RWPE2 (cell line): ENCODE measurements around the gene MAGED1.

Experiments used
- ATAC-seq: fragments of 200-7000 bp; cut with Tn5 transposase; 3 replicates; pipeline ENCODE4 v1.9.1; 2021; ENCODE audit warnings: low read depth
- DNase-seq: peaks from one replicate; pipeline ENCODE4 v3.0.0-alpha.2; 2020; ENCODE audit warnings: low spot score
- H3K27ac ChIP-seq: fragments of 450-650 bp; 2 replicates; pipeline ENCODE4 v1.5.1; 2017; ENCODE audit warnings: mild to moderate bottlenecking; ENCODE audit not compliant: poor library complexity, severe bottlenecking
- H3K27me3 ChIP-seq: fragments of 250-450 bp; sonication (Bioruptor Pico); 2 replicates; pipeline ENCODE4 v1.5.1; 2021; ENCODE audit warnings: mild to moderate bottlenecking, moderate library complexity; ENCODE audit not compliant: insufficient read depth, poor library complexity, severe bottlenecking
- H3K36me3 ChIP-seq: fragments of 250-450 bp; sonication (Bioruptor Pico); 2 replicates; pipeline ENCODE4 v1.5.1; 2020; ENCODE audit warnings: low read depth, mild to moderate bottlenecking, moderate library complexity
- H3K4me1 ChIP-seq: fragments of 250-450 bp; sonication (Bioruptor Pico); 2 replicates; pipeline ENCODE4 v1.5.1; 2021; ENCODE audit warnings: mild to moderate bottlenecking, moderate library complexity; ENCODE audit not compliant: insufficient read depth, poor library complexity, severe bottlenecking
- H3K4me3 ChIP-seq: fragments of 250-450 bp; sonication (Bioruptor Pico); 2 replicates; pipeline ENCODE4 v1.5.1; 2021; ENCODE audit warnings: mild to moderate bottlenecking, moderate library complexity; ENCODE audit not compliant: severe bottlenecking
- H3K9me3 ChIP-seq: fragments of 250-450 bp; sonication (Bioruptor Pico); 2 replicates; pipeline ENCODE4 v1.5.1; 2021; ENCODE audit warnings: mild to moderate bottlenecking, moderate library complexity; ENCODE audit not compliant: severe bottlenecking
- TF ChIP-seq, protein P1 (sequence below): fragments of 450-650 bp; IDR thresholded peaks from one replicate; pipeline ENCODE4 v1.5.1; 2017; ENCODE audit warnings: mild to moderate bottlenecking, moderate library complexity; ENCODE audit not compliant: poor library complexity, severe bottlenecking

Gene MAGED1

DNA sequence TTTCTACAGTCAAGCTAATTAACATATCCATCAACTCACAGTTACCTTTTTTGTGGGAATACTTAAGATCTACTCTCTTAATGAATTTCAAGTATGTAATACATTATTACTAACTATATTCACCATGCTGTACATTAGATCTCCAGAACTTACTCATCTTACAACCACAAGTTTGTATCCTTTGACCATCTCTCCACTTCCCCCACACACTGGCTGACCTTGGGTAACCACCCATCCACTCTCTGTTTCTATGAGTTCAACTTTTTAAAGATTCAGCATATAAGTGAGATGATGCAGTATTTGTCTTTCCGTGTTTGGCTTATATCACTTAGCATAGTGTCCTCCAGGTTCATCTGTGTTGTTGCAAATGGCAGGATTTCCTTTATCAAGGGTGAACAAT lies 30.5 kb upstream of the MAGED1 start:
- H3K4me1 ChIP-seq, result no peaks in the 10 kb centered on the region
- ATAC-seq, result no peak
- no peak overlapping the region for H3K4me3 ChIP-seq
- no peaks in the 10 kb centered on the region for H3K36me3 ChIP-seq
- H3K27ac ChIP-seq, result no peak overlapping the region
- no peaks in the 10 kb centered on the region for H3K9me3 ChIP-seq
- DNase-seq, result no peak
- H3K27me3 ChIP-seq, result no peaks in the 10 kb centered on the region
- TF ChIP-seq, protein P1, sequence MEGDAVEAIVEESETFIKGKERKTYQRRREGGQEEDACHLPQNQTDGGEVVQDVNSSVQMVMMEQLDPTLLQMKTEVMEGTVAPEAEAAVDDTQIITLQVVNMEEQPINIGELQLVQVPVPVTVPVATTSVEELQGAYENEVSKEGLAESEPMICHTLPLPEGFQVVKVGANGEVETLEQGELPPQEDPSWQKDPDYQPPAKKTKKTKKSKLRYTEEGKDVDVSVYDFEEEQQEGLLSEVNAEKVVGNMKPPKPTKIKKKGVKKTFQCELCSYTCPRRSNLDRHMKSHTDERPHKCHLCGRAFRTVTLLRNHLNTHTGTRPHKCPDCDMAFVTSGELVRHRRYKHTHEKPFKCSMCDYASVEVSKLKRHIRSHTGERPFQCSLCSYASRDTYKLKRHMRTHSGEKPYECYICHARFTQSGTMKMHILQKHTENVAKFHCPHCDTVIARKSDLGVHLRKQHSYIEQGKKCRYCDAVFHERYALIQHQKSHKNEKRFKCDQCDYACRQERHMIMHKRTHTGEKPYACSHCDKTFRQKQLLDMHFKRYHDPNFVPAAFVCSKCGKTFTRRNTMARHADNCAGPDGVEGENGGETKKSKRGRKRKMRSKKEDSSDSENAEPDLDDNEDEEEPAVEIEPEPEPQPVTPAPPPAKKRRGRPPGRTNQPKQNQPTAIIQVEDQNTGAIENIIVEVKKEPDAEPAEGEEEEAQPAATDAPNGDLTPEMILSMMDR, result no peak

DNA sequence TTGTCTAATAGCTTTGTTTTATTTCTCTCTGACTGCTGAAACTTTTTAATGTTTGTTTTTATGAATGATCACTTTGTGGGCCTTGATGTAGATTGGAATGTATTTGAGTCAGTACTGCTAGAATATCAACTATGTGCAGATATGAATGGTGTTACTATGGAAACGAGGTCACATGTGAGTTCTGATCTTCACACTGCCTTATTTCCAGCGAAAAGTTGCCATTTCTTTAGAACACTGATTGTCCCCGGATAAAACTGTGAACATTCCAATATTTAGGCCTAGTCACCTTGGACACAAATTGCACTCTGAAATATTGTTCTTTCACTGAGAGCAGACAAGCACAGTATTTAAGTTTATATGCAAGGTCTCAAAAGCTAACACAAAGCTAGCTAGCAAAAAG lies 27.2 kb upstream of the MAGED1 start:
- Histone ChIP-seq H3K9me3 (no peaks in the 10 kb centered on the region), H3K4me3 (no peak overlapping the region), H3K4me1 (no peaks in the 10 kb centered on the region), H3K27me3 (no peaks in the 10 kb centered on the region), H3K27ac (no peak overlapping the region), H3K36me3 (no peaks in the 10 kb centered on the region)
- TF ChIP-seq, protein P1, result no peak
- ATAC-seq (no peak), DNase-seq (no peak)

DNA sequence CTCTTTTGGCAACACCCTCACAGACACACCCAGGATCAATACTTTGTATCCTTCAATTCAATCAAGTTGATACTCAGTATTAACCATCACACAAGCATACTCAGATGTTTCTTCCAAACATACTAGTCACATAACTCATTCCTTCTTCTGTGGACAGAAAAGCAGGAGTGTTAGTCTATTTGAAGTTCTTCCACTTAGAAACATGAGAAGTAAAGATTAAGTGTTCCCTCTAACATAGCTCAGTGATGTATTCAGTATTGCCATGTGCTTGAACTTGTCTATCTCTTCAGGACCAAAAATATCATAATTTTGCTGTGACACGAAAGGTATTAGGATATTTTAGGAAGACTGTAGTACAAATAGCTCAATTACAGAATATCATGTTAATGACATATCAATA lies 25.8 kb upstream of the MAGED1 start:
- H3K9me3 ChIP-seq, result no peaks in the 10 kb centered on the region
- H3K36me3 ChIP-seq, result no peaks in the 10 kb centered on the region
- no peaks in the 10 kb centered on the region for H3K27me3 ChIP-seq
- DNase-seq (no peak), ATAC-seq (no peak)
- no peak overlapping the region for H3K4me3 ChIP-seq
- H3K27ac ChIP-seq, result no peak overlapping the region
- H3K4me1 ChIP-seq, result no peaks in the 10 kb centered on the region
- TF ChIP-seq, protein P1, result no peak

DNA sequence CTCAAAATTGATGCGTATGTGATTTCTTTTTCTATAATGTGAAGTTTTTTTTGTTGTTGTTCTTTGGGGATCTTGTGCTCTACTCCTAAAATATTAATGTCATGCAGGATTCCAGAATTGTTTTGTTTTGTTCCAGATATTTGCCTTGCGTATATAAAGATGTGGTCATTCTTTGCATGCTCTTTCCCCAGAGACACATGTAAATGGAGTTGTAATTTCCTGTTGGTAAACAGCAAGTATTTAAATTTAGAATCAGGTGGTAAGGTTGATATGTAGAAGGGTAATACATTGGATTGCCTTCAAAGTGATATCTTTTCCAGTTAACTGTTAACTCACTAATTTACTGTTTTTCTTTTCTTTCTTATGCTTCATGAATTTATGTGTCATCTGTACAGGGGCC lies 23.1 kb upstream of the MAGED1 start:
- DNase-seq (no peak), ATAC-seq (no peak)
- Histone ChIP-seq H3K4me1 (no peaks in the 10 kb centered on the region), H3K27ac (no peak overlapping the region), H3K36me3 (no peaks in the 10 kb centered on the region), H3K9me3 (no peaks in the 10 kb centered on the region), H3K4me3 (no peak overlapping the region), H3K27me3 (no peaks in the 10 kb centered on the region)
- TF ChIP-seq, protein P1, result no peak

DNA sequence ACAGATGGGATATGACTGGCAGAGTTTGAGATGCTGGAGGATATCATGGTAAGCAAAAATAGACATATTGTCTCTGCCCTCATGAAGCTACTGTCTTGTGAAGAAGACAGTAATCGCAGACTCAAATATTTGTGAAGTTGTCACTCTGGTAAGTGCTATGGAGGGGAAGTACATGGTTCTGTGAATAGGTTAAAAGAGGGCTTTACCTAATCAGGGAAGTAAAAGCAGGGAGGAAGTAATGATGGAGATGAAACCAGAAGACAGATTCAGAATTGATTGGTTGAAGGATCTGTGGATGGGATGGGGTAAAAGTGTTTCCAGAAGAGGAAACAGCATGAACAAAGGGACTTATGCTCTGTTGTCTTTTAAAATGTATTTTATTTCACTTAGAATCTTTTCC lies 19.3 kb upstream of the MAGED1 start:
- ATAC-seq, result no peak
- no peaks in the 10 kb centered on the region for H3K4me1 ChIP-seq
- H3K36me3 ChIP-seq, result no peaks in the 10 kb centered on the region
- H3K27me3 ChIP-seq, result no peaks in the 10 kb centered on the region
- no peaks in the 10 kb centered on the region for H3K9me3 ChIP-seq
- no peak for DNase-seq
- TF ChIP-seq, protein P1, result no peak
- H3K27ac ChIP-seq, result no peak overlapping the region
- no peak overlapping the region for H3K4me3 ChIP-seq
